ENCODE data around the gene GAD2.
A peak's percentile ranks its signal among the peaks of the same experiment; 100 is the strongest.

Gene GAD2

DNA sequence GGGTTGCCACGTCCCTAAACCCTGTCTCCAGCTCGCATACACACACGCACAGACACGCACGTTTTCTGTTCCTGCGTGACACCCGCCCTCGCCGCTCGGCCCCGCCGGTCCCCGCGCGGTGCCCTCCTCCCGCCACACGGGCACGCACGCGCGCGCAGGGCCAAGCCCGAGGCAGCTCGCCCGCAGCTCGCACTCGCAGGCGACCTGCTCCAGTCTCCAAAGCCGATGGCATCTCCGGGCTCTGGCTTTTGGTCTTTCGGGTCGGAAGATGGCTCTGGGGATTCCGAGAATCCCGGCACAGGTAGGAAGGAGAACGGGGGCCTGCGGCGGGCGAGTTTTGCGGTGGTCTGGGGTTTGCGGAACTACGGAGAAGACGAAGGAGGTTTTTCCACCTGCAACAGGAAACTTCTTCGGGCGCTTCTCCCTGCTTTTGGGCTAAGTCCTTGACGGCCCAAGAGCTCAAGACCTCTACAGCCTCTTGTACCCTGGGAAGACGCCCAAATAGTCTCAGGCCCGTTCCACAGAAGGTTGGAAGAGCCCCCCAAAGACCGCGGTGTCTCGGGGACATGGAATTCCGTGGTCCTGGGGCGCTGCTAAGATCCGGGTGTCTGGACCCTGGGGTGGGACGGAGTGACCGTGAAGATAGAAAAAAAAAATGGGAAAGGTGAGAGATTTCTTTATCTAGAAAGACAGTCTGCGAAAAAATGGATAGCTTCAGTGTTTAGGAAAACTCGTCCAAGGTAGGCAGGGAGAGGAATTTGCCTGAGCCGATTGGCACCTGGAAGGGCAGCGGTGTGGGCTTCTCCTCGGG, at the start of gene GAD2:
GAD2 (plus strand) TSS at position 190 of the 811 bp plus-strand sequence; CDS start at position 226, 36 bp downstream.
- DNase-seq (ENCODE audit: low read depth): no peak

DNA sequence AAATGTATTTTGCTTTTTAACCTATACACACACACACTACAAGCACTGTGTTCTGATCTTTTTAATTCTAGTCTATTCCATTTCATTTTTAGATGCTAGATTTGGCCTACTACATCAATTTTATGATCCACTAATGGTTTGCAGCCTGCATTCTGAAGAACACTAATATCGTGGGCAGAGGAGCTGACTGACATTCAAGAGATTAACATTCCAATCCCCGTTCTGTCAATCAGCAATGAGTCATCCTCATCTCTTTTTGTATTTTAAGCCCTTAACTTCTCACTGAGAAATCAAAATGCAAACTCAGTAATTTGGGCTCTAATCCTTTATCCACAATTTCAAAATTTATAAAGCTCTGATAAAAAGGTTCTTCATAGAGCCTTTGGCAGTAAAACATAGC, 47.1 kb upstream of the GAD2 start:
- no peak for DNase-seq (ENCODE audit: low read depth)

DNA sequence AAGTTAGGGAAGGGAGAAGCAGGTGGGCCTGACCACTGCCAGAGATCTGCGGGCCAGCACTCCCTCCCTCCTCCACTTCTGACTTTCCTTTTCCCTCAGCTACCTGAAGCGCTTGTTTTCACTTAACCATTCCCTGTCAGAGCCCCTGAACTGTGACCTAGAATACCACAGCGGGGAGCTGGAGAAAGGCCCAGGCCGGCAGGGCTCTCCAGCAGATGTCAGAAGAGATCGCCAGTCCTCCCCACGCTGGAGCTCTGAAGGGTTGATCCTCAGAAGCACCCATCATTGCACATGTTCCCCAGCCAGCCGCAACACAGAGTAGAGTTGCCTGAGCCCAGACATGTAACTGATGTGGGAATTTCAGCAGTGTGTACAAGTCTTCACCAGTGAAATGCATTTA, 44.4 kb upstream of the GAD2 start:
- DNase-seq (ENCODE audit: low read depth): no peak

DNA sequence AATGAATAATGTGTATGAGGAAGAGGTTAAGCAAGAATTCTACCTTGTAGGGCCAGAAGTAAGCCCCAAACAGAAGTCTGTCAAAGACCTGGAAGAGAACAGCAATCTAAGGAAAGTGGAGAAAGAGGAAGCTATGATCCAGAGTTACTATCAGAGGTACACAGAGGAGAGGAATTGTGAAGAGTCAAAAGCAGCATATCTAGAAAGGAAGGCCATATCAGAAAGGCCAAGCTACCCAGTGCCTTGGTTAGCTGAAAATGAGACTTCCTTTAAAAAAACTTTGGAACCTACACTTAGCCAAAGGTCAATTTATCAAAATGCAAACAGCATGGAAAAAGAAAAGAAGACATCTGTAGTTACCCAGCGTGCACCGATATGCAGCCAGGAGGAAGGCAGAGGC, 42.7 kb upstream of the GAD2 start:
- no peak for DNase-seq (ENCODE audit: low read depth)

DNA sequence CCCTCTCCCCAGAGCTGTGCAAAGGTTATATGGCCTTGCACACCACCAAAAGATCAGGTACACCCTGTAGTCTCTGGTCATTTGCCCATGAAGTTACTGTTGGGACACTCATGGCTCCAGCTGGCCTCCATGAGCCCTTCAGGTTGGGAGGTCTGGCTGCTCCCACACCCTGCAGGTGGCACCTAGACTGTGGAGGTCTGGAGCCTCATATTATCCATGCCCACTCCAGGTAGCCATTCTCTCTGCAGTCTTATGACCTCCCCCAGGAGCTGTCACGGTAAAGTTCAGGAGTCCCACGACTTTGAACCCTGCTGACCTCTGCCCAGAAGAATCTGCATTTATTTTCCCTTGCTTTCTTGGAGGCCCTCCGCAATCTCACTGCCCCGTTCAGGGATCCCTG, 39.2 kb upstream of the GAD2 start:
- no peak for DNase-seq (ENCODE audit: low read depth)

DNA sequence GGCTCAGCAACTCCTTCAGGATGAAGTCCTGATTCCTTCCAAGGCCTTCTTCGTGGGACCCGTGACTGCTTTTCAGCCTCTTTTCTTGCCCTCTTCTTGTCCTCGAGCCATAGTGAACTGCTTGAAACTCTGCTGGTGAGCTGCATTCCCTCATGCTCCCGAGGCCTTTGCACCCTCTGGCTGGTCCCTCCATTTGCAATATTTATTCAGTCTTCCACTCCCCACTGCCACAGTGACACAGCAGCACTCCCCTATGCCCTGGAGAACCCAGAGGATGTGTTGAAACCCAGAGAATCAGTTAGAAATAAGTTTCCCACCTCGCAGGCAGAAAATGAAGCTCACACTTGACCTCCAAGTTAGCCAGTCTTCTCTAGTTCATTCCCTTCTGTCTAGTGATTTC, 22.3 kb upstream of the GAD2 start:
- DNase-seq (ENCODE audit: low read depth): no peak

DNA sequence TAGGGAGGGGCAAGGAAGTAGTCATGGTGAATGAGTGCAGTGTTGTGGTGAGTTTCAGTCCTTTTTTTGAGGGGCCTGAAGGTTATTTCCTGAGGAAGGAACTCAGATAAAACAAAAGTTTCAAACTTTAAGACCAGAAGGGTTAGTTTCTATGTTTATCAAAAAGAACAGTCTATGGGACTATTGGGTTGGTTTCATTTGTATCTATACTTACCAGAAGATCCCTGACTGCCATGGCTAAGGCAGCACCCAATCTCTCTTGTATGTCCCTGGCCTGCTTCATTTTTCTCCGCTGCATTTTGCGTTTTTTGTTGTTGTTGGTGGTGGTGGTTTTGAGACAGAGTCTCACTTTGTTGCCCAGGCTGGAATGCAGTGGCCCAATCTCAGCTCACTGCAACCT, 19.3 kb upstream of the GAD2 start:
- DNase-seq (ENCODE audit: low read depth): no peak

DNA sequence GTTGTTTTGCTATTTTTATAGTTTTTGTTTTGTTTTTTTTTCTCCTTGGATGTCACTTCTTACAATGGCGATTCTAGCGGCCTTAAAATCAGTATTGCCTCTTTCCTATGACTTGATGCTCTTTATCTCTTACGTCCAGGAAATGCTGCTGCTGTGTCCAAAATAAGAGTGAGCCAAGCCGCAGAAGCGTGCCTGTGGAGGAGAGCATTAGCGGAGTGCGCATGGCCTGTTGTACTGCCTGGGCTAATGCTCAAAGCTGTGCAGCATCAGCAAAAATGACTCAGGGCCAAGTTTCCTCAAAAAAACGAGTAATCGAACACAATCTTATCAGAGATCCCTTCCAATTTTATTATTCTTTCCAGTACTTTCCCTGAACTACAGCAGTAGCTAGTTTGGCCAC, 18.5 kb upstream of the GAD2 start:
- no peak for DNase-seq (ENCODE audit: low read depth)

DNA sequence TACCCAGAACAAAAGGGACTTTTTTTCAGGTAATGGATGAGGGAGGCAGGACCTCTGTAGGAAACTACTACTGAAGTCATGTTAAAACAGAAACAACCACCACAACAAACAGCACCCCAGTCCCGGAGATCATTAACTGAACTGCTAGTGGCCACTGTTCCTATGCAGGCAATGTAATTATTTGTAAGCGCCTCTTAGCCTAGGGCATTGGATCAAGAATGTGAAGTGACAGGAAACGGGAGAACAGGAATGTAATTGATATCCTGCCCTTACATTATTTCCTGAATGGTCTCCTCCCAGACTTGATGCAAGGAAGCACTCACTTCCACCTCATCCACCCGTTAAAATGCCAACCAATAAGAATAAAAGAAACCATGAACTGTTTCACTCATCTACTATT, 16.7 kb upstream of the GAD2 start:
- DNase-seq (ENCODE audit: low read depth): no peak

DNA sequence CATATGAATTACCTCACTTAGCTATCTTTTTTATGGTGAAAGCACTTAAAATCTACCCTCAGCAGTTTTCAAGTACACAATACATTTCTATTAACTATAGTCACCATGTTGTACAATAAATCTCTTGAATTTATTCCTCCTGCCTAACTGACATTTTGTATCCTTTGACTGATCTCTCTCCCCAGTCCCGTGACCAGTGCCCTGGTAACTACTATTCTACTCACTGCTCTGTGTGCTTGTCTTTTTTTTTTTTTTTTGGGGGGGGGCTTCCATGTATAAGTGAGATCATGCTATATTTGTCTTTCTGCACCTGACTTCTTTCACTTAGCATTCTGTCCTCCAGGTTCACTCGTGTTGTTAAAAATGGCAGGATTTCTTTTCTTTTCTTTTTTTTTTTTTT, 11.4 kb upstream of the GAD2 start:
- no peak for DNase-seq (ENCODE audit: low read depth)

DNA sequence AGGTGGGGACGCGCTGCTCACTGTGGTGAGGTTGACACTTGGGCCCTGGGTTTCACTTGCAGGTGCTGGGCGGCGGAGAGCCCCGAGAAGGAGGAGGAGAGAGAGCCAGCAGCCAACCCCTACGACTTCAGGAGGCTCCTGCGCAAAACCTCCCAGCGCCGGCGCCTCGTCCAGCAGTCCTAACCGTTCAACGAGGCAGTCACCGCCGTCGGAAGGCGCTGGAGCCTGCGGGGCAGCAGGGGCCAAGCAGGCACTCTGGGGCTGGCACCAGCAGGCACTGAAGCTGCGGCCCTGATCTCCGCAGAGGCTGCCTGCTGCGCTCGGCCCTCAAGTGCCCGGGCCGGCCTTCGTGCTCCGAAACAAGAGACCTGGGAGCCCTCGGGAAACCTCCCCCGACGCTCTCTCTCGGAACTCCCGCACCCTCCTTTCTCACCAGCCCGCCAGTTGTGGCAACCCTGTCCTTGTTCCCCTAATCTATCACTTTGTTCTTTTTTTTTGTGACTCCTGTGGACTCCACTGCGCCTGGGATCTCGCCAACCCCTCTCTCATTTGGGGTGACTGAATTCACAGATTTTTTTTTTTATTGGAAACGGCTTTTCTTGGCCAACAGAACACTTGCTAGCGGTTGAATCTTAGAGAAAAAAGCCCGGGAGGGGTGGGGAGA, 4.7 kb upstream of the GAD2 start:
- DNase-seq (ENCODE audit: low read depth): no peak

DNA sequence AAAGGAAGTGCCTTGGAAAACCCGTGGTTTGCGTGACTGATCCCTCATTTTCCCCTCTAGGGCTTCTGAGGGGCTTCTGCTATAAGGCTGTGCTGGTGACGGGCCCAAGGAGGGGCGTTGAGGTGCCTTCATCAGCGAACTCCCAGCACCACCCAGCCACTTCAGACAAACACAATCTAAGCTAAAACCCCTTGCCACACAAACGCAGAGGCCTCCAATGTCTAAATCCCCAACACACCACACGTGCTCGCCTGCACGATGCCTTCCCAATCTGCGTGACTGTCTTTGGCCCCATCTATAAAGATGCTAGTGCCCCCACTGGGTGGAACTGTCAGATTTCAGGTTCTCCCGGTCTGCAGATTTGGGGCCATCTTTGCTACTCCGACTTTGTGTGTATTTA, 4.1 kb upstream of the GAD2 start:
- no peak for DNase-seq (ENCODE audit: low read depth)

DNA sequence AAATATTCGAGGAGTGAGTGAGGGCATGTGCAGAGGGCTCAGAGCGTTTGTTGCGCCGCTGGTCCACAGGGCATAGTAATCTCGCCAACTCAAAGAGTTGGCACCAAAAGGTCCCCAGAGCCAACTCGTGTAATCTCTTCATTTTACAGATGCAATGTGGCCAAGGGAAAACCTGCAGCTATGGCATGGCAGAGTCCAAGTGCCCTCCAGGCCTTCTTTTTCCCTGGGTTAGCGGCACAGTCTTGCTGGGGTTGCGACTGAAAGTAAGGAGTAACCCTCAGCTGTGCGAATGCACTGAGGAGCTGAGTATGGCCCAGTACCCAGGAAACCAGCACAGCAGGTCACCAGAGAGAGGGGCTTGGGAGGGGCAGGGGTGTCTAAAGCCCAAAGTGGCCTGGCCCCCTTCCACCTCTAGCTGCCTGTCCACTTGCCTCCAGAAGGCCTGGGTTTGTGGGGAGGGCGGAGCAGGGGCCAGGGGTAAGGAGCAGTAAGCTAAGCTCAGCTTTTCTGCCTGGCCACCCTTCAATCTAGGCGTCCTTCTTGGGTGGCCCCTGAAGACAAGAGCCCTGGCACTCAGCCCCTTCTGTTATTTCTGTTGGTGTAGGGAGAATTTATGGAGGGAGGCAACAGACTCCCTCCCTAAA, 3.3 kb upstream of the GAD2 start:
- DNase-seq (ENCODE audit: low read depth): no peak

DNA sequence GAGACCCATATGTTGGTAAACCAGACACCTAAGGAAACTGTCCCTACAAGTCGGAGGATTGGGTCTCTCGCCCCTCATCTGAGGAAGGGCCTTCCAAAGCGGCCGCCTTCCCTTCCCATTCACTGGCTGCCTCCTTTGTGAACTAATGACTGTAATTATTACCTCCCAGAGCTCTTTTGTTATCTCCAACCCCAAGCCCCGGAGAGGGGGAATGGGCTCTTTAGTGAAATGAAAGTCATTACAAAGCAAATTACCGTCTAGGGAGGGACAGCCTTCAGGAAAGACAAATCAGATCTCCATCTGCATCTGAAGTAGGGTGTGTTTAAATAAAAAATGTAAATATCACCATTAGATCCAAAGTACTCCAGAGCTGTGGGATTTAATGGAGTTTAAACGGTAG, 2.6 kb upstream of the GAD2 start:
- DNase-seq (ENCODE audit: low read depth): no peak

DNA sequence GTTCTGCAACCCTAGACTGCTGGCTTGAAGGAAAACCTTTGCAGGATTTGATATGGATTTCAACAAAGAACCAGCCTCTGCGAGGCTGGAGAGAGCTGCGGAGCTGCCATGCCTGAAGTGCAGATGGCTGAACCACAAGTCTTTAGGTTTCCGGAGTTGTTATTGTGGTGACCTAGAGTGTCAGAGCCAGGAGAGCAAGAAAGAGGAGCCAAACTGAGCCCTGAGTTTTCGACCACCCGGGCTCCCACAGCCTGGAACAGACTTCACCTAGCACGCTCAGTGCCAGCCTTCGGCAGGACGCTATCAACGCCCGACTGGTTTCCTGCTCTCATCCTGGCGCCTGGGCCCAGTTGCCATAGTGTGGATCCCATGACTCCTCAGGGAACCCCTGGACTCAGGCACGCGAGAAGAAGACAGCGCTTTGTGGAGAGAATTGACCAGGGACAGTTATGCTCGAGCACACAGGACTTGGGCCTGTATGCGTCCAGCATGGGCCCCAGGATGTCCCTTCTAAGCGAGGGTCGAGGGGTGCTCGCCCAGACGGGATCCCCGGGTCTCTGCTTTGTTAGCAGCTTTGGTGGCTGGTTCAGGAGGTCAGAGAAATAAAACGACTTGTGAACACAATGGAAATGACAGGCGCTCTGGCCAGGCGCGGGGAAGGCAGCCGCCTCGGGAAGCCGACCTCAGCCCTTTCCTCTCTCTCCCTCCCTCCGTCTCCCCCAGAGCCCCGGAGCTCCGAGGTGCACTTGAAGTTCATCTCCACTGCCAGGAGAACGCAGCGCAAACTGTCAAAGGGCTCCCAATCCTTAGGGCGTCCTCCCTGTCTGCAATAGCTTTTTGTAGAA, 1.8 kb upstream of the GAD2 start:
- DNase-seq (ENCODE audit: low read depth): no peak

DNA sequence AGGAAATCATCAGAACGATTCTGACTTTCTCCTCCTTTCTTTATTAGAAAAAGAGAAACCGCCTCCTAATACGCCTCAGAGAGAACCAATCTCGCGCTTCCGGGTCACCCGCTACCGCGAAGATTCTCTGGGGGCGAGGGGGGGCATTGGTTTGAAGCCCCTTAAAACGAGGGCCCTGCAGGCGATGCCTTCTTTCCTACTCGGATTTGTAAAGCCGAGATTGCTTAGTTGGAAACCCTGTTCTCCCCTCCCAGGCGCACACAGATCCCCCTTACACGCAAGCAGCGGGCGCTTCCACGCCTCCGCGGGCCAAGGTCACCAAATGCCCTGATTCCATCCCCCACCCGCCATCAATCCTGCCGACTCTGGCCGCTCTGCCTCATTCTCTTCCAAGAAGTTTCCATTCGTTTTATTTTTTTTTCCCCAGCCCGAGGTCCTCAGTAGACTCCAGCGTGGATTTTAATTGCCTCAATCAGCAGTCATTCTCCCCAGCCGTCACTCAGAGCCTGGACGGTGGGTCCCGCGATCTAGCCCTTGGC, 1.1 kb upstream of the GAD2 start:
- no peak for DNase-seq (ENCODE audit: low read depth)

DNA sequence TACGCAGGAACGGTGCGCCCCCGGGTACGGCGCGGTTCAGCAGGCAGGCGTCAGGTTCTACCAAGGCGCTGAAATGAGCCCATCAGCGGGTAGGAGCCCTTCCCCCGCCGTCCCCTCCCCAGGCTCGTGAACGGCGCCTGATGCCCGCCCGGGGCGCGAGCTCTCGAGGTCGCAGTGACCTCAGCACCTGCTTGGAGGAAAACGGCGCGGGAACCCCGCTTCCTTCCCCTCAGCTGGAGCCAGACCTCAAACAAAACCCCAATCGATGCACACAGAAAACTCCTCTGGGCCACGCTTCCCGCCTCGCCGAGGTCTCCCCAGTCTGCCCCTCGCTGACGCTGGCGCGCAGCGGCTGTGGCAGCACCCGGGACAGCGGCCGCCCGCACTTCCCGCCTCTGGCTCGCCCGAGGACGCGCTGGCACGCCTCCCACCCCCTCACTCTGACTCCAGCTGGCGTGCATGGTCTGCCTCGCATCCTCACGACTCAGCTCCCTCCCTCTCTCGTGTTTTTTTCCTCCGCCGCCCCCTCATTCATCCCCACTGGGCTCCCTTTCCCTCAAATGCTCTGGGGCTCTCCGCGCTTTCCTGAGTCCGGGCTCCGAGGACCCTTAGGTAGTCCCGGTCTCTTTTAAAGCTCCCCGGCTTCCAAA, 514 bp upstream of the GAD2 start:
- DNase-seq (ENCODE audit: low read depth): peak; percentile 15

DNA sequence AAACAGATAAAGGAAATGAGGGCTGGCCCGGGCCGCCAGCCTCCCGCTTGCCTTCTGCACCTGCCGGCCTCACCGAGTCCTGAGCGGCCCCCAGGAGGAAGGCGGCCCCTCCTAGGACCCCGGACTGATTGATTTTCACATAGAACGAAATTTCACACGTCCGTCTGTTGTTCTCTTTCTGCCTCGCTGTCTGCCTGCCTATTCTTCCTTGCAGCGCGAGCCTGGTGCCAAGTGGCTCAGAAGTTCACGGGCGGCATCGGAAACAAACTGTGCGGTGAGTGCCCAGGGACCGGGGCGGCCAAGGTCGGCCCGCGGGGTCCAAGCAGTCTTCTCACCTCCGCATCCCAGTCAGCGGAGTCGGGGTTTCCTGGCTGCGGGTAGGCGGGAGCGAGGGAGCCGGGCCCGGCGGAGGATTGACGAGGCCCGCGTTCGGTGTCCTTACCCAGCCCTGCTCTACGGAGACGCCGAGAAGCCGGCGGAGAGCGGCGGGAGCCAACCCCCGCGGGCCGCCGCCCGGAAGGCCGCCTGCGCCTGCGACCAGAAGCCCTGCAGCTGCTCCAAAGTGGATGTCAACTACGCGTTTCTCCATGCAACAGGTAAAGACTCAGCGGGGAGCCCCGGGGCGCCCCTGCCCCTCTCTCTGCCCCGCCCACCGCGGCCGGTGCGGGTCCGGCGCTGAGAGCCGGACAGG, 967 bp downstream of the GAD2 start:
- DNase-seq (ENCODE audit: low read depth): no peak

DNA sequence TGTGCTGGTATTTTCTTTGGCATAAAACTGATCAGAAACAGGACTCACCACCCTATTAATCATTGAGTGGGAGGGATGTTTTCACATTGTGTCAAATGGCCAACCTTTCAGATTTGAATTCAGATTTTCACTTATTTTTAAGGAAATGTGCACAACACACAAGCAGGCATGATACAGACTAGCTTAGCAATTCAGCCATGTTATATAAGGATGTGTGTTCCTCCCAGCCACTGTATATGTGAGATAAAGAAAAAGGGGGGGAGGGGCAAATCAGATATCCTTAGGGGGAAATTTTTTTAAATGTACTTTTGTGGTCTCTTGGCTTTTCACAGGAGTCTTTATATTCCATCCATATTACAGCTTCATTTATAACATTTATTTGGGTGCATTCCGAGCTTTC, 3.1 kb downstream of the GAD2 start:
- no peak for DNase-seq (ENCODE audit: low read depth)

DNA sequence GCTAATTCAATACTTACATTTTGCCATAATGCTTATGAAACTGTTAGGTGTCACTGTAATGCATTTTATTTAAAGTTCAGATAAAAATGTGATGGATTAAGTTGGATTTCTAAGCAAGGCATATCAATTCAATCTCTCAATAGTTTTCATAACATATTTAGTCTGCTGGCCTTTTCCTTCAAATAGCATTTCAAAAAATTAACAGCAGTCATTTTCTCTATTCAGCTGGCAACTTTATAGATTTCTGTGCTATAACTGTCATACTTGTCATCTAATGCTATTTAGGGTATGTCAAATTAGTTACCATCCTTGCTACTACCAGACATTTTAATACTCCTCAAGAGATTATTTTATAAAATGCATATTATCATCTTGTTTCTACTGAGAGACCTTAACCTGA, 4.3 kb downstream of the GAD2 start:
- DNase-seq (ENCODE audit: low read depth): no peak

DNA sequence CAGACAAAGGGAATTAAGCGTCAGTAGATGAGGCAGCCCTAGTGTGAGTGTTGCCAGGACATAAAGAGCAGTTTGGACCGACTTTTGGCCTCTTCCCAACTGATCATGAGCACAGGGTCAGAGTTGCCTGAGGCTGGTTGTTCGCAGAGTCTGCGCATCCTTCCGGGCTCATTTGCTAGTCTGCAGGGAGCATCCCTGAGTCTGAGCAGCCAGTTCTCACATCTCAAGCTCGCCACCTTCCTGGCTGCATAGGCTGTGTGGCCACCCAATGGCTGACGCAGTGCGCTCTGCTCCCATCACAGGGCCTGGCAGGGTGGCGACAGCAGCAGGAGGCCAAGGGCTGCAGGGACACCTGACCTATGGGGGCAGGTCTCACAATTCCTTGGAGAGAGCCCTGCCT, 5.0 kb downstream of the GAD2 start:
- DNase-seq (ENCODE audit: low read depth): no peak
